ENCODE data around the gene SLC25A51. TPM values are rescaled to one million over a fixed set of nuclear protein-coding genes. Genes with fewer than 3 reads are reported as not detected.

Gene SLC25A51
- total and polyA plus RNA-seq, 2 donors from 2014 or later, result 10.7 to 25.5 TPM

DNA sequence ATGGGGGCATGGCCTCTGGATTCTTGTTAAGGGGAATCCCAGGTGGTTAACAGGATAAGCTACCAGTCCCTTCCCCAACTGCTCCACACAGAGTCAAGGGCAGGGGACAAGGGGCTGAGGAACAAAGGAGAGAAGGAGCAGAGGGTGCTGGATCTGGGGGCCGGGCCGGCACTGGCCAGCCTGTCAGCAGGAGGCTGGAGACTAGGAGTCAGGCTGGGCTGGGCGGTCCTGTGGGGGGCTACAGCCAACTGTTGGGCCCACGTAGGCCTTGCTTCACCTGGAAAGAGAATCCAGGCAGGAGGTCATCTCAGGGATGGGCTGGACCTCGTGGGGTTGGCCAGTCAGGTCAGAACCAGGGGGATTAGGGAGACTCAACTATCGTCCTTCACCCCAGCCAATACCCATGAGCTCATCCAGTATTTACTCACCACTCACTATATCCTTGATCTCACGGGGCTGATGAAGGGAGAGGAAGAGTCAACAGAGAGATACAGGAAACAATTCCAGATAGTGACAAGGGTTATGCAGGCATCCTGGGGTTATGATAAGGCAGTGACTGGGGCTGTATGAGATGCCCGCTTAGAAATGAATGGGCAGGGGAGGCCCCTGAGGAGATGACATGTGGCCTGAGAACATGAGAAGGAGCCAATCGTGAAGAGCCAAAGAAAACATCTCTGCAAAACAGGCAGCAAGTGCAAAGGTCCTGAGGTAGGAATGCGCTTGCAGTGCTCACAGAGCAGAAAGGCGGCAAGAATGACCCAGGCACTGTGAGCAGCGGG lies 47.9 kb upstream of the SLC25A51 start:
- TF ChIP-seq, protein P1, sequence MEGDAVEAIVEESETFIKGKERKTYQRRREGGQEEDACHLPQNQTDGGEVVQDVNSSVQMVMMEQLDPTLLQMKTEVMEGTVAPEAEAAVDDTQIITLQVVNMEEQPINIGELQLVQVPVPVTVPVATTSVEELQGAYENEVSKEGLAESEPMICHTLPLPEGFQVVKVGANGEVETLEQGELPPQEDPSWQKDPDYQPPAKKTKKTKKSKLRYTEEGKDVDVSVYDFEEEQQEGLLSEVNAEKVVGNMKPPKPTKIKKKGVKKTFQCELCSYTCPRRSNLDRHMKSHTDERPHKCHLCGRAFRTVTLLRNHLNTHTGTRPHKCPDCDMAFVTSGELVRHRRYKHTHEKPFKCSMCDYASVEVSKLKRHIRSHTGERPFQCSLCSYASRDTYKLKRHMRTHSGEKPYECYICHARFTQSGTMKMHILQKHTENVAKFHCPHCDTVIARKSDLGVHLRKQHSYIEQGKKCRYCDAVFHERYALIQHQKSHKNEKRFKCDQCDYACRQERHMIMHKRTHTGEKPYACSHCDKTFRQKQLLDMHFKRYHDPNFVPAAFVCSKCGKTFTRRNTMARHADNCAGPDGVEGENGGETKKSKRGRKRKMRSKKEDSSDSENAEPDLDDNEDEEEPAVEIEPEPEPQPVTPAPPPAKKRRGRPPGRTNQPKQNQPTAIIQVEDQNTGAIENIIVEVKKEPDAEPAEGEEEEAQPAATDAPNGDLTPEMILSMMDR (IDR thresholded peaks at IDR 0.05; ENCODE audit: borderline replicate concordance, extremely low read depth, insufficient read depth), result no peak
- DNase-seq (no peak), FAIRE-seq (no peak)
- H3K27ac ChIP-seq (ENCODE audit: low read depth in 2 of 2, low read length in 2 of 2), result no peak overlapping the region
- peaks cover 0 to 11% (median 3%) of the 10 kb centered on the region in 3 donors for H3K4me1 ChIP-seq (ENCODE audit: control insufficient read depth in 2 of 3, insufficient read depth in 2 of 3, low read depth in 1 of 3, low read length in 3 of 3)
- no peaks in the 10 kb centered on the region for H3K9me3 ChIP-seq (ENCODE audit: control insufficient read depth in 2 of 3, insufficient read depth in 1 of 3, low read length in 3 of 3)
- no peak overlapping the region for H3K4me3 ChIP-seq (ENCODE audit: low read length in 3 of 3)
- intact Hi-C loops (cut with DNase I), result no loop called here
- H3K9ac ChIP-seq (ENCODE audit: low read length in 3 of 3), result no peak overlapping the region
- H3K36me3 ChIP-seq (ENCODE audit: control insufficient read depth in 2 of 3, insufficient read depth in 3 of 3, low read length in 3 of 3), result peaks cover 0 to 22% (median 2%) of the 10 kb centered on the region in 3 donors
- no peaks in the 10 kb centered on the region for H3K27me3 ChIP-seq (ENCODE audit: control insufficient read depth, insufficient read depth, low read length)

- Histone ChIP-seq H3K4me3 (ENCODE audit: low read length in 3 of 3) (no peak overlapping the region), H3K4me1 (ENCODE audit: control insufficient read depth in 2 of 3, insufficient read depth in 2 of 3, low read depth in 1 of 3, low read length in 3 of 3) (peaks cover 0 to 9% (median 3%) of the 10 kb centered on the region in 3 donors), H3K9ac (ENCODE audit: low read length in 3 of 3) (no peak overlapping the region), H3K36me3 (ENCODE audit: control insufficient read depth in 2 of 3, insufficient read depth in 3 of 3, low read length in 3 of 3) (peaks cover 0 to 31% (median 2%) of the 10 kb centered on the region in 3 donors), H3K27me3 (ENCODE audit: control insufficient read depth, insufficient read depth, low read length) (no peaks in the 10 kb centered on the region), H3K27ac (ENCODE audit: low read depth in 2 of 2, low read length in 2 of 2) (no peak overlapping the region), H3K9me3 (ENCODE audit: control insufficient read depth in 2 of 3, insufficient read depth in 1 of 3, low read length in 3 of 3) (no peaks in the 10 kb centered on the region)
- FAIRE-seq, result no peak
- DNase-seq, result no peak
- TF ChIP-seq, protein P1 (IDR thresholded peaks at IDR 0.05; ENCODE audit: borderline replicate concordance, extremely low read depth, insufficient read depth), result no peak
- intact Hi-C loops (cut with DNase I), result no loop called here
These were observed 46.6 kb upstream of the SLC25A51 start for GRCh38 chr9:37950561-37950960.

DNA sequence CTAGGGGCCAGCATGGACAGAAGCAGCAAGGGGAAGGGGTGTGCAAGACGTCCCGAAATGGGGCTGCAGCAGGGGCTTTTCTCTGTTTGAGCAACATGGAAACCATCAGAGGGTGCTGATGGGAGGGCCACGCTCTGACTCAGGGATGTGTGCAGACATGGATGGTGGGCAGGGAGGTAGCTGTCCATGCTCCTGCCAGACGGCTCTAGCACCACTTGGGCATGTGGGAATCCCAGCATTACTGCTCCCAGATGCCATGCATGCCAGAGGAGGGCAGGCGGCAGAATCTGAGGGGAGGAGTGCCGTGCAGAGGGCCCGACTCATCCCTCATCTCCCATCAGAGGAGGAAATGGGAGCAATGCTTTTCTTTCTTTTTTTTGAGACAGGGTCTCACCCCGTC lies 45.6 kb upstream of the SLC25A51 start:
- H3K9me3 ChIP-seq (ENCODE audit: control insufficient read depth in 2 of 3, insufficient read depth in 1 of 3, low read length in 3 of 3), result no peaks in the 10 kb centered on the region
- no peak overlapping the region for H3K4me3 ChIP-seq (ENCODE audit: low read length in 3 of 3)
- H3K27me3 ChIP-seq (ENCODE audit: control insufficient read depth, insufficient read depth, low read length), result no peaks in the 10 kb centered on the region
- peaks cover 0 to 14% (median 7%) of the 10 kb centered on the region in 3 donors for H3K4me1 ChIP-seq (ENCODE audit: control insufficient read depth in 2 of 3, insufficient read depth in 2 of 3, low read depth in 1 of 3, low read length in 3 of 3)
- FAIRE-seq (no peak), DNase-seq (no peak)
- peaks cover 0 to 31% (median 3%) of the 10 kb centered on the region in 3 donors for H3K36me3 ChIP-seq (ENCODE audit: control insufficient read depth in 2 of 3, insufficient read depth in 3 of 3, low read length in 3 of 3)
- no peak overlapping the region for H3K27ac ChIP-seq (ENCODE audit: low read depth in 2 of 2, low read length in 2 of 2)
- TF ChIP-seq, protein P1 (IDR thresholded peaks at IDR 0.05; ENCODE audit: borderline replicate concordance, extremely low read depth, insufficient read depth), result no peak
- H3K9ac ChIP-seq (ENCODE audit: low read length in 3 of 3), result no peak overlapping the region
- intact Hi-C loops (cut with DNase I), result no loop called here

All from kidney (tissue), 14 donors.